Mesothelial cell of epicardium (in vitro differentiated cells): ENCODE measurements around the gene YPEL1. TPM values are rescaled to one million over a fixed set of nuclear protein-coding genes. Genes with fewer than 3 reads are reported as not detected.
"Not testable (repeated sequence)": the region's sequence is repeated elsewhere in the genome, so short reads cannot be mapped to it uniquely, and the experiment has no call there.

Source experiments
- DNase-seq, 2 experiments: peaks; one replicate each; pipeline ENCODE4 v3.0.0; 2021; ENCODE audit warnings: low spot score in 2 of 2; ENCODE audit not compliant: unreplicated experiment in 2 of 2
- H3K27ac Mint-ChIP-seq: 2 replicates; pipeline ENCODE4 v1.8.0; 2021; ENCODE audit warnings: mixed read lengths
- H3K27me3 Mint-ChIP-seq: 2 replicates; pipeline ENCODE4 v1.8.0; 2021; ENCODE audit warnings: low read depth, mixed read lengths
- H3K36me3 Mint-ChIP-seq: 2 replicates; pipeline ENCODE4 v1.8.0; 2021; ENCODE audit warnings: mixed read lengths
- H3K4me1 Mint-ChIP-seq: 2 replicates; pipeline ENCODE4 v1.8.0; 2021; ENCODE audit warnings: mixed read lengths
- H3K4me3 Mint-ChIP-seq: 2 replicates; pipeline ENCODE4 v1.8.0; 2021; ENCODE audit warnings: mild to moderate bottlenecking, moderate library complexity, mixed read lengths
- H3K9me3 Mint-ChIP-seq: 2 replicates; pipeline ENCODE4 v1.8.0; 2021; ENCODE audit warnings: mixed read lengths
- CTCF ChIP-seq: fragments of 200-600 bp; sonication (generic); IDR thresholded peaks from one replicate; pipeline ENCODE4 v1.5.0; 2021; ENCODE audit warnings: antibody characterized with exemption; ENCODE audit not compliant: unreplicated experiment
- total RNA-seq: library from RNA; stranded (reverse); gene quantifications from 3 replicates; pipeline ENCODE4 v1.2.1, GENCODE V29; 2021

YPEL1 gene
- total RNA-seq, 1 donor from 2014 or later, result 17.2 TPM

GRCh38 chr22:21682385-21683175, 53.0 kb downstream of the YPEL1 start:
- no peak overlapping the region for H3K4me3 Mint-ChIP-seq
- H3K27ac Mint-ChIP-seq, result no peak overlapping the region
- no peak for DNase-seq
- no peaks in the 10 kb centered on the region for H3K4me1 Mint-ChIP-seq
- peaks cover 21% of the 10 kb centered on the region for H3K36me3 Mint-ChIP-seq
- no peaks in the 10 kb centered on the region for H3K9me3 Mint-ChIP-seq
- TF ChIP-seq CTCF, result no peak
- H3K27me3 Mint-ChIP-seq, result no peaks in the 10 kb centered on the region

GRCh38 chr22:21681566-21682370, 53.8 kb downstream of the YPEL1 start:
- H3K36me3 Mint-ChIP-seq, result peaks cover 24% of the 10 kb centered on the region
- H3K27ac Mint-ChIP-seq, result no peak overlapping the region
- H3K9me3 Mint-ChIP-seq, result no peaks in the 10 kb centered on the region
- H3K4me3 Mint-ChIP-seq, result no peak overlapping the region
- no peak for DNase-seq
- H3K27me3 Mint-ChIP-seq, result no peaks in the 10 kb centered on the region
- no peaks in the 10 kb centered on the region for H3K4me1 Mint-ChIP-seq
- no peak for TF ChIP-seq CTCF

GRCh38 chr22:21680830-21681565, 54.6 kb downstream of the YPEL1 start:
- Mint-ChIP-seq H3K36me3 (peaks cover 30% of the 10 kb centered on the region), H3K4me1 (no peaks in the 10 kb centered on the region), H3K9me3 (no peaks in the 10 kb centered on the region), H3K27ac (no peak overlapping the region), H3K27me3 (no peaks in the 10 kb centered on the region), H3K4me3 (no peak overlapping the region)
- no peak for TF ChIP-seq CTCF
- no peak for DNase-seq

- H3K9me3 Mint-ChIP-seq, result no peaks in the 10 kb centered on the region
- DNase-seq, result no peak
- H3K4me3 Mint-ChIP-seq, result no peak overlapping the region
- H3K36me3 Mint-ChIP-seq, result peaks cover 37% of the 10 kb centered on the region
- H3K4me1 Mint-ChIP-seq, result no peaks in the 10 kb centered on the region
- H3K27me3 Mint-ChIP-seq, result no peaks in the 10 kb centered on the region
- no peak for TF ChIP-seq CTCF
- H3K27ac Mint-ChIP-seq, result no peak overlapping the region
These were observed 56.2 kb downstream of the YPEL1 start for GRCh38 chr22:21679383-21679782.

GRCh38 chr22:21678842-21679241, 56.8 kb downstream of the YPEL1 start:
- not testable (repeated sequence) for H3K27me3 Mint-ChIP-seq, DNase-seq, H3K9me3 Mint-ChIP-seq, H3K4me3 Mint-ChIP-seq, H3K27ac Mint-ChIP-seq, H3K4me1 Mint-ChIP-seq
- H3K36me3 Mint-ChIP-seq, result peaks cover 39% of the 10 kb centered on the region
